HG03066 (cell line): ENCODE data around the gene SPATA2L.

Experiments
- ATAC-seq: cut with Tn5 transposase; IDR thresholded peaks from one replicate; pipeline ENCODE4 v1.9.1; 2021; ENCODE audit warnings: low read depth; ENCODE audit not compliant: unreplicated experiment

SPATA2L gene

GRCh38 chr16:89729293-89729692, 27.8 kb upstream of the SPATA2L start:
- no peak for ATAC-seq

DNA sequence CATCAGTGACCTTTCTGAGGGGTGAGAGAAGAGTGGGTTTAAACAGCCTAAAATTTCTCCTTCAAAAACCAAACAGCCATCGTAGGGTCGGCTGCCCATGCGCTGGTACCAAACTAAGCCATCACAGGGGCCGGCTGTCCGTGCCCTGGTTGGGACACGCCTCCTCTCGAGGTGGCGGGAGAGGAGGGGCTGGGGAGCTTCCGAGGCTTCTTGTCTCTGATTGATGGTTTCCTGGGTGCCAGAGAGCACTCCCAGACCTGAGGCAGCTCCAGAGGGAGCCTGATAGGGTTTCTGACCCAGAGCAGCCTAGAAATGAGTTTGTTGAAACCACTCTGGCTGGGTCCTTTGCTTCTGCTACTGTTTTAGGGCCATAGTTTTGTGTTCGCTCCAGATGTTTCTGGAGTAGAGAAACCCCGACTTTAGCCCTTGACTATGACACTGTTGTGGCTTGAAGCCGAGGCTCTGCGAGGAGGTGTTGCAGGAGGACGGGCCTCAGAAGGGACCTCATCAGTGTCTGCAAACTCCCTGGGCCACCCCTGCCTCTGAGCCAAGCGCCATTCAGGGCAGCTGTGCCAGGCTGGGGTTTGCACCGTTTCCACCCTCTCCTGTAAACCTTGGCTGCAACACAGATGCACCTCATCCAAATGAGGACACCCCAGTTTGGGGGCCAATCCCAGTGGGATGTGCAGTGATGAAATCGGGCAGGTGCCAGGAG, 26.1 kb upstream of the SPATA2L start:
- ATAC-seq: no peak

GRCh38 chr16:89723279-89724250, 22.1 kb upstream of the SPATA2L start:
- no peak for ATAC-seq

DNA sequence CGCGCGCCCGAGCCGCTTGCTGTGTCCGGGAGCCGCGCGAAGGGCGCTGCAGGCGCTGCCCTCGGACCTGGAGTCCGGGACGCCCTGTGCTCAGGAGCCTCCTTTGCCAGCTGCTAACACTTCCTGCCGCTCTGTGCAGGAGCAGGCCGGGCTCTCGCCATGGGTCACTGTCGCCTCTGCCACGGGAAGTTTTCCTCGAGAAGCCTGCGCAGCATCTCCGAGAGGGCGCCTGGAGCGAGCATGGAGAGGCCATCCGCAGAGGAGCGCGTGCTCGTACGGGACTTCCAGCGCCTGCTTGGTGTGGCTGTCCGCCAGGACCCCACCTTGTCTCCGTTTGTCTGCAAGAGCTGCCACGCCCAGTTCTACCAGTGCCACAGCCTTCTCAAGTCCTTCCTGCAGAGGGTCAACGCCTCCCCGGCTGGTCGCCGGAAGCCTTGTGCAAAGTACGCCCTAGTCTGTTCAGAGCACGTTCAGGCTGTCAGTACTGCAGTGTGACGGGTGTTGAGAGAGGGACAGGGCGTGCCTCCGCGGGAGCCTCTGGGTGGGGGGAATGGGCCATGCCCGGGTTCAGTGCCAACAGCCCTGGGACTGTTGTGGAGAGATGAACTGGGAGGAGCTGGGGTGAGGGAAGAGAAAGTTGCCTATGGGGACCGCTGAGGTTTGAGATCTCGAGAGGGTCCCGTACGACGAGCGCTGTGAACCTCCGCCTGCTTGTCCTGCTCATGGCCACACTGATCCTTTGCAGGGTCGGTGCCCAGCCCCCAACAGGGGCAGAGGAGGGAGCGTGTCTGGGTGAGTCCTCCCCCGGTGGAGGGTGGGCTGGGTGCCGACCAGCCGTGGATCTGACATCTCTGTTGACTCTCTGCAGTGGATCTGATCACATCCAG, 21.1 kb upstream of the SPATA2L start:
- no peak for ATAC-seq

GRCh38 chr16:89721546-89722391, 20.3 kb upstream of the SPATA2L start:
- ATAC-seq: peak; percentile 31

- peak; percentile 52 for ATAC-seq
Measured at GRCh38 chr16:89720813-89721545, 19.5 kb upstream of the SPATA2L start, which contains the start of the genes VPS9D1 and ZNF276. Gene VPS9D1, minus strand, starts transcription at chr16:89720898. Its CDS starts 37 bp downstream, at chr16:89720861. Gene ZNF276, plus strand, starts transcription at chr16:89721537. Its CDS starts 104 bp downstream, at chr16:89721641.

DNA sequence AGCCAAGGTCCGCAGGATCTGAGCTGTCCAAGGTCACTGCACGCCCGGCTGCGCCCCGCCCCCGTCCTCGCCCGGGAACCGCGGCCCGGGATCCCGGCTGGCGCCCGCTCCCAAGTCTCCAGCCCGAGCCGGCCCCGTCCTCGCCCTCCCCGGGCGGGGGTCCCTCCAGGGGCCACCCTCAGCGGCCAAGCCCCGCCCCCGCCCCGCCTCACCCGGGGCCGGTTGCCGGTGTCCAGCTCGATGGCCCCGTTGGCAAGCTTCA, 19.0 kb upstream of the SPATA2L start:
- ATAC-seq: peak; percentile 5

DNA sequence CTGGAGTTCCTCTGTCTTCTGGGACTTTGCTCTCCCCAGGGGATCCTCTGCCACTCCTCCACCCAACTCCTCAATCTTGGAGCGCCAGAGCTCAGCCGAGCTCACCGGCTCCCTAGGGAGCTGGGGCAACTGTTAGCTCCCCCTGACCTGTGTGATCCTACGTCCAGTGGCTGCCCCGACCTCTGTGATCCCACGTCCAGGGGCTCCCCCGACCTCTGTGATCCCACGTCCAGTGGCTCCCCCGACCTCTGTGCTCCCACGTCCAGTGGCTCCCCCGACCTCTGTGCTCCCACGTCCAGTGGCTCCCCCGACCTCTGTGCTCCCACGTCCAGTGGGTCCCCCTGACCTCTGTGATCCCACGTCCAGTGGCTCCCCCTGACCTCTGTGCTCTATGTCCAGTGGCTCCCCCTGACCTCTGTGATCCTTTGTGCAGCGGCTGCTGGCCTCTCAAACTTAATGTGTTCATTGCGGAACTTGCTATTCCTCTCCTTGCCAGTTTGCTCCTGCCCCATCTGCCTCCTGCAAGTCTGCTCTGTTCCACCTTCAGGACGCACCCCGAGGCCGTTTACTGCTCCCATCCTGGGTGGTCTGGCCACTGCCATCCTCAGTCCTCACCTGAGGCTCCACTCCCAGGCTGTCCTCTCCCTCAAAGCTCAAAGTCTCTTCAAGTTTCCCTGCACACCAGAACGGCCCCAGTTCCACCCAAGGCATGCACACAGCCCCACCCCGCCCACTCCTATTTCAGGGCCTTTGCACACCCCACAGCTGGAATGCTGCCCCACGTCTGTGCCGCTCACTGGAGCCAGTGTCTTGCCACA, 16.4 kb upstream of the SPATA2L start:
- ATAC-seq: no peak

GRCh38 chr16:89716916-89717687, 15.6 kb upstream of the SPATA2L start:
- no peak for ATAC-seq

- no peak for ATAC-seq
Measured at GRCh38 chr16:89716493-89716892, 15.0 kb upstream of the SPATA2L start.

DNA sequence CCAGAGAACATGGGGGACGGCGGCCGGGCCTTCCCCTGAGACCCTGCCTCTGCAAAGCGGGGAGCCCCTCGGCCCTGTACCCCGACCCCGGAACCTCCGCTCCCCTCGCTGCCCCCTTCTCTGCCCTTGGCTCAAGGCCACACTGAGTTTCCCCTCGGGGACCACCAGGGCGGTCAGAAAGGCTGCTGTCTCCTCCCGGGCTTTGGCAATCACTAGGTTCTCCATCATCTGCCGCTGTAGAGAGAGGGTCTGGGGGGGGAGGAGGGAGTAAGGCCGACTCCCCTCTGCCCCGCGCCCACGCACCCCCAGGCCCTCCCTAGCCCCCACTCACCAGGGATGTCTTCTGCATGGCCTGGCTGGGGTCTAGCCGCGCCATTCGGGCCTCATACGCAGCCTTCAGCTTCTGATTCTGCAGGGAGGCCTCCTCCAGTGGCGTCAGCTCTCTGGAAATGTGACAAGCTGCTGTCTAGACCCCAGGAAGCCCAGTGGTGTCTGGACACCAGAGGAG, 10.8 kb upstream of the SPATA2L start:
- ATAC-seq: no peak

GRCh38 chr16:89711601-89712273, 10.2 kb upstream of the SPATA2L start:
- ATAC-seq: no peak

- ATAC-seq: no peak
Measured at GRCh38 chr16:89710709-89711564, 9.4 kb upstream of the SPATA2L start.

DNA sequence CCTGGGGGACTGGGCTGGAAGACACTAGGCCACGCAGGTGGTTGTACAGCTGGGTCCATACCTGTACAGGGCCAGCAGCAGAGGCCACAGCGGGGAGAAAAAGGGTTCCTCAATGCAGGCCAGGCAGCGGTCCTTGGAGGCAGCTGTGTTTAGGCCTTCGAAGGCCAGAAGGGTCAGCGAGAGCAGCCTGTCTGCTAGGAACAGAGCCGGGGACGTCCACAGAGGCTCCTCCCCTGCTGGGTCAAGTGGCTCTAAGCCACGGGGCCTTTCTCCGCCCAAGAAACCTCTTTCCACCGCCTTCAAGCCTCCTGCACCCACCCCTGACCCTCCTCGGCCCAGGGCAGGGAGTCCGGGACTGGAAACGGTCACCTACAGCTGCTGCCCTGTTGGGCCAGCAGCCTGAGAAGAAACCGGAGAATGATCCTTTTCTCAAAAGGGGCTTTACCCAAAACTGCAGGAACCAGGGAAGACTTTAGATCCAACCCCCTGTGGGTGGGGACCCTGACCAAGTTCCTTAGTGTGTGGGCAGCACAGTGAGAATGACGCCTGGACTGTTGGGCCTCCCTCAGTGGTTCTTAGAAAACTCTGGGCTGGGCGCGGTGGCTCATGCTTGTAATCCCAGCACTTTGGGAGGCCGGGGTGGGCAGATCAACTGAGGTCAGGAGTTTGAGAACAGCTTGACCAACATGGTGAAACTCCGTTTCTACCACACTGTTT, 8.4 kb upstream of the SPATA2L start:
- no peak for ATAC-seq

GRCh38 chr16:89709166-89709565, 7.7 kb upstream of the SPATA2L start:
- ATAC-seq: no peak
